Activated CD4-positive, alpha-beta T cell treated with anti-CD3 and anti-CD28 coated beads for 36 hours (primary cell): ENCODE data around the gene SLC6A2. TPM values are rescaled to one million over a fixed set of nuclear protein-coding genes. Genes with fewer than 3 reads are reported as not detected.

Experiments
- ATAC-seq: fragments of 200-7000 bp; cut with Tn5 transposase; one replicate; pipeline ENCODE4 v1.10.0; 2021; ENCODE audit warnings: mild to moderate bottlenecking, moderate library complexity
- CTCF ChIA-PET: fragments of 350-600 bp; sonication (Branson Sonifier 250); formaldehyde crosslinking; loops from one replicate; lab custom pipeline; 2021; ENCODE audit warnings: antibody characterized with exemption; lab: Charles Lee
- POLR2A ChIA-PET: fragments of 350-600 bp; sonication (Branson Sonifier 250); formaldehyde crosslinking; loops from one replicate; lab custom pipeline; 2021; ENCODE audit warnings: antibody characterized with exemption, inconsistent platforms; lab: Charles Lee
- DNase-seq: peaks from one replicate; pipeline ENCODE4 v3.0.0-alpha.2; 2020
- H3K27ac Mint-ChIP-seq: one replicate; pipeline ENCODE4 v1.8.0; 2021; ENCODE audit warnings: mixed read lengths
- H3K27me3 Mint-ChIP-seq: one replicate; pipeline ENCODE4 v1.8.0; 2021; ENCODE audit warnings: mixed read lengths
- H3K36me3 Mint-ChIP-seq: one replicate; pipeline ENCODE4 v1.8.0; 2021; ENCODE audit warnings: low read depth, mixed read lengths
- H3K4me1 Mint-ChIP-seq: one replicate; pipeline ENCODE4 v1.8.0; 2021; ENCODE audit warnings: mixed read lengths
- H3K4me3 Mint-ChIP-seq: one replicate; pipeline ENCODE4 v1.8.0; 2021; ENCODE audit warnings: mild to moderate bottlenecking, moderate library complexity, mixed read lengths
- H3K9me3 Mint-ChIP-seq: one replicate; pipeline ENCODE4 v1.8.0; 2021; ENCODE audit warnings: low read depth, mixed read lengths
- intact Hi-C, 2 experiments: fragments of 100-400 bp; cut with DNase I in 1 of 2; cut with micrococcal nuclease in 1 of 2; formaldehyde crosslinking; loops; one replicate each; pipeline versions ENCODE4 v1.14.2 to v1.15.1; 2022 to 2024; cut with DNase I, micrococcal nuclease
- total RNA-seq, 2 experiments: library from RNA; stranded (reverse); gene quantifications; one replicate each; pipeline ENCODE4 v1.2.3, GENCODE V29; 2021

Gene SLC6A2
- total RNA-seq, 2 experiments from 2014 or later, result not detected

DNA sequence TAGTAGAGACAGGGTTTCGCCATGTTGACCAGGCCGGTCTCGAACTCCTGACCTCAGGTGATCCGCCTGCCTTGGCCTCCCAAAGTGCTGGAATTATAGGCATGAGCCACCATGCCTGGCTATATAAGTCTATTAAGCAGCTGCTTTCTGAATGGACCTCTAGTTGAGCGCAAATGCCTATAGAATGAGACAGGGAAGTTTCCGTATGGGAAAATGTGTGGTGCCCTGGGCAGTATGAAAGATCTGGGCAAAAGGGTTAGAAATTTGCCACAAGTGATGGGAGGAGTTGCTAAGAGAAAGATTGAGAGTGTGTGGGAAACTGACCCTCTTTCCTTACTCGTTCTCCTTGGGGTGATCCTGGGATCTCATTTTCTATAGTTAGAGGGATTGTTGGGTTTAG lies 26.3 kb downstream of the SLC6A2 start:
- no peaks in the 10 kb centered on the region for H3K4me1 Mint-ChIP-seq
- POLR2A ChIA-PET, result no interaction called here

DNA sequence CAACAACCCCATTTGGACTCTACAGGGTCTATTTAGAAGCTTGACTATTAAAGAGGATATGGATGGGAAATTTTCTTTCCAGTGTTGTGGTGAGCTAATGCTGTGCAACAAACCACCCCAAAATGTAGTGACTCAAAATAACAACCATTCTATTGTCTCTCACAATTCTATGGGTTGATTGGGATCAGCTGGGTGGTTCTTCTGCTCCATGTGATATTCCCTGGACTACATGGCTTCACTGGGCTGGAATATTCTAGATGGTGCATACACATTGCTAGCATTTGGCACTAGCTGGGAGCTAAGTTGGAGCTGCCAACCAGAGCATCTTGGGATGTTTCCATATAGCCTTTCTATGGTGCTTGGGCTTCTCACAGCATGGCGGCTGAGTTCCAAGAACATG lies 30.2 kb downstream of the SLC6A2 start:
- ChIA-PET POLR2A (no interaction called here), CTCF (interaction anchor here (0.7 to 0.9 kb wide), 2 partner anchors 13 to 221 kb away, joined by 4 to 6 read pairs; no protein-coding TSS in a partner anchor)
- ATAC-seq (no peak), DNase-seq (no peak)
- Mint-ChIP-seq H3K9me3 (no peaks in the 10 kb centered on the region), H3K27ac (no peak overlapping the region), H3K4me3 (no peak overlapping the region), H3K4me1 (no peaks in the 10 kb centered on the region), H3K36me3 (no peaks in the 10 kb centered on the region), H3K27me3 (peaks cover 8% of the 10 kb centered on the region)
- intact Hi-C loops, result no loop called here

More for the DNA sequence above, 26.3 kb downstream of the SLC6A2 start:
- ATAC-seq (no peak), DNase-seq (no peak)
- Mint-ChIP-seq H3K36me3 (no peaks in the 10 kb centered on the region), H3K27me3 (peaks cover 2% of the 10 kb centered on the region), H3K27ac (no peak overlapping the region), H3K9me3 (no peaks in the 10 kb centered on the region), H3K4me3 (no peak overlapping the region)
- CTCF ChIA-PET, result no interaction called here
- intact Hi-C loops, result no loop called here

DNA sequence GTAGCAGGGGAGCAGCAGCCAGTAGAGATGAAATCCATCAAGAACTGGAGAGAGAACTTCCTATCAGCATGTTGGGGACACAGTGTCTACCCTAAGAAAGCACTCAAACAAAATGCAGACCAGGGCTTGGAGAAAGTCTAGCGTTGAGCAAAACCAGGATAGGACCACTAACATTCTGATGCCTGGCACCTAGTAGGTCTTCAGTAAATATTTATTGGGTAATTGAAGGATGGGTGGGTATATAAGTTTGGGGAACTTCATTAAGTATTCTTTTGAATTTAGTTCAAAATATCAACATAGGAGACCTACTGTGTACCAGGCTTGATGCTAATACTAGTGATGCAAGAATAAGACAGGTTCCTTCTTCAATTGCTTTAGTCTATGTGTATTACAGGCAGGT lies 30.9 kb downstream of the SLC6A2 start:
- CTCF ChIA-PET, result no interaction called here
- POLR2A ChIA-PET, result no interaction called here
- no peak overlapping the region for H3K4me3 Mint-ChIP-seq
- no peak overlapping the region for H3K27ac Mint-ChIP-seq
- no peaks in the 10 kb centered on the region for H3K9me3 Mint-ChIP-seq
- no peaks in the 10 kb centered on the region for H3K36me3 Mint-ChIP-seq
- H3K27me3 Mint-ChIP-seq, result peaks cover 8% of the 10 kb centered on the region
- no peaks in the 10 kb centered on the region for H3K4me1 Mint-ChIP-seq
- DNase-seq (no peak), ATAC-seq (no peak)
- intact Hi-C loops, result no loop called here

DNA sequence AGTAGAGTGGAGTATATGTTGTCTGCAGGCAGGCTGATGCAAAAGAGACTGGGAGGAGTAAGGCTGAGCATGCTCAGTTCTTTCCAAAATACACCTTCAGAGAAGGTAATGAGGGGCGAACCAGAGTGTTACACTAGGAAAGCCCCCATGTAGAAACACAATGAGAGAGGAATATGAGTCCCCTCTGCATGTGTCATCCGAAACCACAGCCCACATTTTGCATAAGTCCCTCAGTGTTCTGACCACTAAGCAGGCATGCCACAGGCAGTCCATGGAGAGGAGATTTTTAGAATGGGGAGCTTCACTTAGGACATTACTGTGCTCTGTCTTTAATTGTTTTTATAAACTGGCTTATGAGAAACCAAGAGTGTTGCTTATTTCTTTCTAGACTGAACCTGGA lies 32.0 kb downstream of the SLC6A2 start:
- intact Hi-C loops, result no loop called here
- CTCF ChIA-PET, result interaction anchor here (0.7 to 1.1 kb wide), 2 partner anchors 18 to 223 kb away, joined by 3 read pairs; no protein-coding TSS in a partner anchor
- no peak for DNase-seq
- Mint-ChIP-seq H3K27ac (no peak overlapping the region), H3K27me3 (peaks cover 10% of the 10 kb centered on the region), H3K36me3 (no peaks in the 10 kb centered on the region), H3K9me3 (no peaks in the 10 kb centered on the region), H3K4me1 (no peaks in the 10 kb centered on the region), H3K4me3 (no peak overlapping the region)
- POLR2A ChIA-PET, result no interaction called here
- no peak for ATAC-seq

DNA sequence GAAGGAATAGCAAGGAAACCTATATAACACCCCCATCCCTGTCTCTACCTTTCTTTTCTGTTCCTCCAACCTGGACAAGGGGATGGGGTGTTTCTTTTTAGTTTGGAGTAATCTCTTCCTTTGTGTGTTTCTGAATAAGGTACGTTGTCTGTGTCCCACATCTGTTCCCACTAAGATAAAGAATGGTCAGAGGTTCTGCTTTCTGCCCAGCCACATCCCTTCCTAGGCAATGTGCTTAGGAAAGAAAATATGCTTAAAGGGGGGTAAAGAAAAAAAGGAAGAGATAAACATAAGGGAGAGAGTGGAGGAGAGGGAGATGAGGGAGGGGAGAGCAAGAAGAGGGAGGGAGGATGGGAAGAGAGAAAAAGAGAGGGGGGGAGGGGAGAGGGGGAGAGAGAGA lies 35.1 kb downstream of the SLC6A2 start:
- no peak for ATAC-seq
- H3K27ac Mint-ChIP-seq, result no peak overlapping the region
- H3K9me3 Mint-ChIP-seq, result no peaks in the 10 kb centered on the region
- intact Hi-C loops, result no loop called here
- no peaks in the 10 kb centered on the region for H3K4me1 Mint-ChIP-seq
- H3K4me3 Mint-ChIP-seq, result no peak overlapping the region
- ChIA-PET POLR2A (no interaction called here), CTCF (interaction anchor here (0.7 kb wide), 1 partner anchor 226 kb away, joined by 4 read pairs; no protein-coding TSS in a partner anchor)
- no peaks in the 10 kb centered on the region for H3K36me3 Mint-ChIP-seq
- no peak for DNase-seq
- H3K27me3 Mint-ChIP-seq, result peaks cover 10% of the 10 kb centered on the region

DNA sequence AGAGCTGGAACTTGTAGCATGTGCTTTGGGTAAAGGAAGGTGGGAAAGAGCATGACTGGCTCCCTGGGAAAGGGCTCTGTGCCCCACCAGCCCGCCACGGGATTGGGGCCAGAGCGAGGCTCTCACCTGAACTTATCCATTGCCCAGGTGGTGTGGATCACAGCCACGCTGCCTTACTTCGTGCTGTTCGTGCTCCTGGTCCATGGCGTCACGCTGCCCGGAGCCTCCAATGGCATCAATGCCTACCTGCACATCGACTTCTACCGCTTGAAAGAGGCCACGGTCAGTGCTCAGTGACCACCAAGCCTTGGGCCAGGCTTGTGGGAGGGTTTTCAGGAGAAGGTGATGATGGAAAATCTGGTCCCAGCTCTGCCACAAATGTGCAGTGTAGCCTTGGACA lies 36.0 kb downstream of the SLC6A2 start:
- Mint-ChIP-seq H3K4me3 (no peak overlapping the region), H3K27ac (no peak overlapping the region), H3K9me3 (no peaks in the 10 kb centered on the region), H3K36me3 (no peaks in the 10 kb centered on the region), H3K27me3 (peaks cover 10% of the 10 kb centered on the region), H3K4me1 (no peaks in the 10 kb centered on the region)
- no peak for DNase-seq
- ChIA-PET CTCF (no interaction called here), POLR2A (no interaction called here)
- intact Hi-C loops, result no loop called here
- no peak for ATAC-seq

DNA sequence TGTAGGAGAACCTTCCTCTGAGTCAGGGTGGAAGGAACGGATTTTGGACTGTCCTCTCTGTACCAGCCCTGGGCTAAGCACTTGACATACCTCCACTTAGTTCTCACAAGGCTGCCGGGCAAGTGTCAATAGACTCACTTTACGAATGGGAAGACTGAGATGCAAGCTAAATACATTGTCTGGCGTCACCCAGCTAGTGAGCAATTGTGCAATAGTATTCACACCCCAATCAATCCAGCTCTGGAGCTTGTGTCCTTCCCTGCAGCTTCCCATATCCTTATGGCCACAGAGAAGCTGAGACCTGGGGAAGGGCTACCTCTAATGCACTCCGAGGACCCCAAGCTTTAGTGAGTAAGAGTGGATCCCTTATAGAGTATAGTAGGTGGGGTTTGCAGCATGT lies 39.8 kb downstream of the SLC6A2 start:
- H3K27ac Mint-ChIP-seq, result no peak overlapping the region
- intact Hi-C loops, result no loop called here
- peaks cover 3% of the 10 kb centered on the region for H3K27me3 Mint-ChIP-seq
- POLR2A ChIA-PET, result no interaction called here
- H3K4me3 Mint-ChIP-seq, result no peak overlapping the region
- ATAC-seq (no peak), DNase-seq (no peak)
- no peaks in the 10 kb centered on the region for H3K9me3 Mint-ChIP-seq
- CTCF ChIA-PET, result interaction anchor here (0.6 to 1.8 kb wide), 3 partner anchors 9 to 231 kb away, joined by 3 to 5 read pairs (median 5); no protein-coding TSS in a partner anchor
- H3K4me1 Mint-ChIP-seq, result no peaks in the 10 kb centered on the region
- no peaks in the 10 kb centered on the region for H3K36me3 Mint-ChIP-seq

DNA sequence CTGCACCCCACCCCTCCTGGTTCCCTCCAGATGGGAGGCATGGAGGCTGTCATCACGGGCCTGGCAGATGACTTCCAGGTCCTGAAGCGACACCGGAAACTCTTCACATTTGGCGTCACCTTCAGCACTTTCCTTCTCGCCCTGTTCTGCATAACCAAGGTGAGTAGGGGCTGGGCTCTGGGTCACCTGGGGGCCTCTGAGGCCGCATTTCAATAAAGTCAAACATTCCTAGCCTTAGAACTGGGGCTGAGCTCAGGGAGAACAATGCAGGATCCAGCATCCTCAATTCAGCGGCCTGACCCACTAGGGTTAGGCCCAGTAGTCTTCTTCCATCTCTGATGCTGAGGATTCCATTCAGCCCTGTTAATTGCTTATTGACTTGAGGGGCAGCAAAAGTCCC lies 42.1 kb downstream of the SLC6A2 start:
- ATAC-seq (no peak), DNase-seq (no peak)
- Mint-ChIP-seq H3K4me1 (no peaks in the 10 kb centered on the region), H3K27ac (no peak overlapping the region), H3K4me3 (no peak overlapping the region), H3K27me3 (peaks cover 2% of the 10 kb centered on the region), H3K36me3 (no peaks in the 10 kb centered on the region), H3K9me3 (no peaks in the 10 kb centered on the region)
- CTCF ChIA-PET, result interaction anchor here (0.6 to 2.1 kb wide), 3 partner anchors 12 to 233 kb away, joined by 3 to 7 read pairs (median 6); no protein-coding TSS in a partner anchor
- POLR2A ChIA-PET, result no interaction called here
- intact Hi-C loops, result no loop called here

DNA sequence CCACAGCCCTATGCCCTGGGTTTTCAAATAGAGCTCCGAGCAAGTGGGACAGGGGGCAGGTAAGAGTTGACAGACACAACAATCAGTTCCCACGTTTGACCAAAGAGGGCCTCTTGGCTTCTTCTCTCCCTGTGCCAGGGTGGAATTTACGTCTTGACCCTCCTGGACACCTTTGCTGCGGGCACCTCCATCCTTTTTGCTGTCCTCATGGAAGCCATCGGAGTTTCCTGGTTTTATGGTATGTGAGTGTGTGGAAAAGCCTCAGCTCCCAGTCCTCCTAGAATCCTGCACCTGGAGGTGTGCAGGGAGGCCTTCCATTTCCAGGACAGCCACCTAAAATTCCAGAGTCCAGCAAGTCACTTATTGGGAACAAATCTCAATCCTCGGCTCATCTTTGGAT lies 42.5 kb downstream of the SLC6A2 start:
- ATAC-seq, result no peak
- DNase-seq, result no peak
- Mint-ChIP-seq H3K9me3 (no peaks in the 10 kb centered on the region), H3K4me1 (peaks cover 2% of the 10 kb centered on the region), H3K4me3 (no peak overlapping the region), H3K27ac (no peak overlapping the region), H3K27me3 (peaks cover 2% of the 10 kb centered on the region), H3K36me3 (no peaks in the 10 kb centered on the region)
- CTCF ChIA-PET, result interaction anchor here (0.6 to 2.1 kb wide), 3 partner anchors 12 to 233 kb away, joined by 3 to 7 read pairs (median 6); no protein-coding TSS in a partner anchor
- POLR2A ChIA-PET, result no interaction called here
- intact Hi-C loops, result no loop called here

DNA sequence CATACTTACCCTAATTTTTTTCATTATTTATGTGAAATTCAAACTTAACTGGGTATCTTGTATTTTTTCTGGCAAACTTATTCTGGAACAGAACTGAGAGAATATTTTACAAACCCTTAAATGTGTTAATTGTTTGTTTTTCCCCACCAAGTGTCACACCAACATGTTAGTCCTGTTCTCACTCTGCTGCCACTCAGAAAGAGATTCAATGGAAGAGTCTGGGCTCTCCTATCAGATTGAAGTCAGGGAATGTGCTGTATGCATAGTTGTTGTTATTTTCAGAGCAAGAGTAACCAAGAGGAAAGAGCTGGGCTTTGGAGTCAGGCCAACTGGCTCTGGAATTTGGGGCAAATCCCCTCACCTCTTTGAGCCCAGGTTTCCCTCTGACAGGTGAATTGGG lies 43.2 kb downstream of the SLC6A2 start:
- ATAC-seq (no peak), DNase-seq (no peak)
- Mint-ChIP-seq H3K36me3 (no peaks in the 10 kb centered on the region), H3K4me1 (peaks cover 2% of the 10 kb centered on the region), H3K4me3 (no peak overlapping the region), H3K9me3 (no peaks in the 10 kb centered on the region), H3K27ac (no peak overlapping the region), H3K27me3 (peaks cover 4% of the 10 kb centered on the region)
- ChIA-PET POLR2A (no interaction called here), CTCF (interaction anchor here (1.3 to 2.1 kb wide), 2 partner anchors 13 to 234 kb away, joined by 6 to 7 read pairs; no protein-coding TSS in a partner anchor)
- intact Hi-C loops, result no loop called here

DNA sequence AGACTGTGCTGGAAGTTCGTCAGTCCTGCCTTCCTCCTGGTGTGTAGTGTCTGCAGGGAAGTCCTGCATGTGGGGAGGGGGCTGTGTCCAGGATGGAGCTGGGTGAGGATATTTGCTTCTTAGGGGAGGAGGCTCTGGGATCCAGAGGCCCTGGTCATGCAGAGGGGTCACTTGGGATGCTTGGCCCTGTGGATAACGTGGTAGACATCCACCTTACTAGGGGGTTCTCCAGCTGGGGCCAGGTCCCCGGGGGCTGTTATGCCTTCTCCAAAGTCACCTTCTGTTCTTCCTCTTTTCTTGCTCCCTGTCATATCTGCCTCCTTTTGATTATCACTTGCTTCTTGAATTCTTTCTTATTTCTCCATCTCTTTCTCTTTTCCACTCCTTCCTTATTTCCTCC lies 43.8 kb downstream of the SLC6A2 start:
- intact Hi-C loops, result loop anchor here in 1 of 2 experiments (2.0 kb wide), 1 partner anchor 157 kb away; no protein-coding TSS in a partner anchor
- Mint-ChIP-seq H3K4me1 (peaks cover 2% of the 10 kb centered on the region), H3K27ac (no peak overlapping the region), H3K4me3 (no peak overlapping the region), H3K27me3 (peaks cover 4% of the 10 kb centered on the region), H3K36me3 (no peaks in the 10 kb centered on the region), H3K9me3 (no peaks in the 10 kb centered on the region)
- ATAC-seq (no peak), DNase-seq (no peak)
- ChIA-PET POLR2A (no interaction called here), CTCF (interaction anchor here (0.5 to 2.1 kb wide), 2 partner anchors 168 to 235 kb away, joined by 3 to 7 read pairs; no protein-coding TSS in a partner anchor)

DNA sequence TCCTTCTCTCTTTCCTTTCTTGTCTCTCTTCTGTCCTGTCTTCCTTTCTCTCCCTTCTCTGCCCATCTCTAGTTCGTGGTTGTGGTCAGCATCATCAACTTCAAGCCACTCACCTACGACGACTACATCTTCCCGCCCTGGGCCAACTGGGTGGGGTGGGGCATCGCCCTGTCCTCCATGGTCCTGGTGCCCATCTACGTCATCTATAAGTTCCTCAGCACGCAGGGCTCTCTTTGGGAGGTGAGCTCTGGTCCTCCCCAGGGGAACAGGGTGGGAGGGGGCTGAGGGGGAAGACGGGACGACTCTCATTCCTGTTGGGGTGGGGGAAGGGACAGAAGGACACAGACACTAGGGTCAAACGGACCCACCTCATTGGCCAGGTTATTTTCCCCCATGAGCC lies 44.3 kb downstream of the SLC6A2 start:
- POLR2A ChIA-PET, result no interaction called here
- intact Hi-C loops, result loop anchor here in 1 of 2 experiments (2.0 kb wide), 1 partner anchor 157 kb away; no protein-coding TSS in a partner anchor
- CTCF ChIA-PET, result interaction anchor here (0.5 to 0.9 kb wide), 2 partner anchors 169 to 235 kb away, joined by 3 to 13 read pairs; no protein-coding TSS in a partner anchor
- H3K27ac Mint-ChIP-seq, result no peak overlapping the region
- no peak overlapping the region for H3K4me3 Mint-ChIP-seq
- ATAC-seq, result no peak
- peaks cover 4% of the 10 kb centered on the region for H3K27me3 Mint-ChIP-seq
- no peaks in the 10 kb centered on the region for H3K36me3 Mint-ChIP-seq
- peaks cover 2% of the 10 kb centered on the region for H3K4me1 Mint-ChIP-seq
- H3K9me3 Mint-ChIP-seq, result no peaks in the 10 kb centered on the region
- DNase-seq, result no peak
